ENCODE data around the gene DPYSL5.
"Not testable (repeated sequence)": the region's sequence is repeated elsewhere in the genome, so short reads cannot be mapped to it uniquely, and the experiment has no call there.

The DPYSL5 gene

GRCh38 chr2:26901326-26902183 lies 53.6 kb downstream of the DPYSL5 start:
- no peak for DNase-seq (ENCODE audit: low read depth)

GRCh38 chr2:26903676-26904075 lies 55.7 kb downstream of the DPYSL5 start:
- DNase-seq (ENCODE audit: low read depth): no peak

- DNase-seq (ENCODE audit: low read depth): no peak
These were observed 56.9 kb downstream of the DPYSL5 start for GRCh38 chr2:26904839-26905238.

GRCh38 chr2:26905341-26906198 lies 57.6 kb downstream of the DPYSL5 start:
- no peak for DNase-seq (ENCODE audit: low read depth)

GRCh38 chr2:26907416-26907815 lies 59.5 kb downstream of the DPYSL5 start:
- no peak for DNase-seq (ENCODE audit: low read depth)

- no peak for DNase-seq (ENCODE audit: low read depth)
These were observed 62.2 kb downstream of the DPYSL5 start for GRCh38 chr2:26910176-26910575.

- DNase-seq (ENCODE audit: low read depth): no peak
These were observed 64.3 kb downstream of the DPYSL5 start for GRCh38 chr2:26911911-26912861.

- DNase-seq (ENCODE audit: low read depth): peak; percentile 17
These were observed 65.7 kb downstream of the DPYSL5 start for GRCh38 chr2:26913606-26913998.

GRCh38 chr2:26913999-26914658 lies 66.2 kb downstream of the DPYSL5 start:
- DNase-seq (ENCODE audit: low read depth): no peak

GRCh38 chr2:26914659-26915310 lies 66.9 kb downstream of the DPYSL5 start:
- no peak for DNase-seq (ENCODE audit: low read depth)

GRCh38 chr2:26915316-26915715 lies 67.4 kb downstream of the DPYSL5 start:
- no peak for DNase-seq (ENCODE audit: low read depth)

GRCh38 chr2:26916128-26916692 lies 68.3 kb downstream of the DPYSL5 start:
- DNase-seq (ENCODE audit: low read depth): no peak

GRCh38 chr2:26917135-26917836 lies 69.4 kb downstream of the DPYSL5 start:
- no peak for DNase-seq (ENCODE audit: low read depth)

GRCh38 chr2:26921323-26921722 lies 73.4 kb downstream of the DPYSL5 start:
- DNase-seq (ENCODE audit: low read depth): no peak

GRCh38 chr2:26922405-26923188 lies 74.7 kb downstream of the DPYSL5 start:
- peak; percentile 37 for DNase-seq (ENCODE audit: low read depth)

- not testable (repeated sequence) for DNase-seq (ENCODE audit: low read depth)
These were observed 75.2 kb downstream of the DPYSL5 start for GRCh38 chr2:26923189-26923466.

GRCh38 chr2:26924731-26925099 lies 76.8 kb downstream of the DPYSL5 start:
- DNase-seq (ENCODE audit: low read depth): no peak

GRCh38 chr2:26925100-26925791 lies 77.3 kb downstream of the DPYSL5 start:
- DNase-seq (ENCODE audit: low read depth): peak; percentile 20

- DNase-seq (ENCODE audit: low read depth): no peak
These were observed 79.3 kb downstream of the DPYSL5 start for GRCh38 chr2:26927221-26927620.

Data from iris pigment epithelial cell (primary cell).